Iris pigment epithelial cell (primary cell): ENCODE measurements around the gene CPSF3.

Experiments
- DNase-seq: peaks from one replicate; pipeline ENCODE4 v3.0.0-alpha.2; 2011; ENCODE audit warnings: low read depth

Gene CPSF3

DNA sequence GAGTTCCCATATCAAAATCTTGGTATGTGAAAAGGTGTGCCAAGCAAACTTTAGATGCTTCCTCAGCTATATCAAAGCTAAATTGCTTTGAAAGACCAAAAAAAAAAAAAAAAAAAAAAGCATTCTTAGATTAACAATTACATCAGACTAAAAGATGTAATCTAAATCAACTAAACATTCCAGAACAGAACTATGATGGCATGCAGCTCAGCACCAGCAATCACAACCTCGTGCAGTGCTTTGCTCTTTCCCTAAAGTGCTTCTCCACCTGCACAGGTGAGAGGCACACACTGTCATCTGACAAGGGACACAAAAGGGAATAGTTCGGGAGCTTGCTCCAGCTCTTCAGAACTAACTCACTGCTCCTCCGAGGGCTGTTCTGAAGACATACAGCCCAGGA, 94.7 kb downstream of the CPSF3 start:
- no peak for DNase-seq

DNA sequence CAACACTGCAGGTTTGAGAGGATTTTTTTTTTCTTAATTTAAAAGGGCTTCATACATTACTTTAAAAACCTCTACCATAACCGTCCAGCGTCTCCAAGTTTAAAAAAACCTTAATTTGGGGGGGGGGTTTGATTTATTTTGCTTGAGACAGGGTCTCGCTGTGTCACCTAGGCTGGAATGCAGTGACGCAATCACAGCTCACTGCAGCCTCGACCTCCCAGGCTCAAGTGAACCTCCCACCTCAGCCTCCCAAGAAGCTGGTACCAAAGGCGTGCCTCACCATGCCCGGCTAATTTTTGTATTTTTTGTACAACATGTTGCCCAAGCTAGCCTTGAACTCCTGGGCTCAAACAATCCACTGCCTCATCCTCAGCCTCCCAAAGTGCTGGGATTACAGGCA, 95.3 kb downstream of the CPSF3 start:
- no peak for DNase-seq

DNA sequence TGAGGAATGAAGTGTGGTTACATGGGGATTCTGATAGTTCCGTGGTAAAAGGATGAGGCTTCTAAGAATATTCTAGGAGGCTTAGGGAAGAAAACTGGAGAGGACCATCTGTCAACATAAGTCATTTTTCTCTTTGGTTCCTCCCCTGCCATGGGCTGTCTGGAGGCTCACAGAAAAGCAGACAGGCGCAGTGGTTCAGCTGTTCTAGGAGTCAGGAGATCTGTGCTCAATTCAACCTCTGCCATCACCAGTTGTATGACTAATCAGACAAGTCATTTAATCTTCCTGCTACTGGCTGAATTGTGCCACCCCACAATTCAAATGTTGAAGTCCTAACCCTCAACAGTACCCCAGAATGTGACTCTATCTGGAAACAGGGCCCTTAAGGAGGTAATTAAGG, 95.8 kb downstream of the CPSF3 start:
- peak; percentile 65 for DNase-seq
